Hepatocyte (in vitro differentiated cells): ENCODE measurements around the gene TAX1BP1.

Source experiments
- EZH2 ChIP-seq: fragments of 200-600 bp; sonication (generic); IDR thresholded peaks from 2 replicates; pipeline ENCODE4 v1.6.1; 2016; ENCODE audit warnings: antibody characterized with exemption, mild to moderate bottlenecking, borderline replicate concordance
- EZH2phosphoT487 ChIP-seq: fragments of 200-600 bp; sonication (generic); IDR thresholded peaks from one replicate; pipeline ENCODE4 v1.6.1; 2018; ENCODE audit warnings: antibody characterized with exemption, mild to moderate bottlenecking, low read depth, moderate library complexity; ENCODE audit not compliant: unreplicated experiment, severe bottlenecking
- TF ChIP-seq, protein P1 (sequence below): fragments of 200-600 bp; sonication (generic); IDR thresholded peaks from 2 replicates; pipeline ENCODE4 v1.5.1; 2016; ENCODE audit warnings: antibody characterized with exemption, mild to moderate bottlenecking; ENCODE audit not compliant: poor library complexity

DNA sequence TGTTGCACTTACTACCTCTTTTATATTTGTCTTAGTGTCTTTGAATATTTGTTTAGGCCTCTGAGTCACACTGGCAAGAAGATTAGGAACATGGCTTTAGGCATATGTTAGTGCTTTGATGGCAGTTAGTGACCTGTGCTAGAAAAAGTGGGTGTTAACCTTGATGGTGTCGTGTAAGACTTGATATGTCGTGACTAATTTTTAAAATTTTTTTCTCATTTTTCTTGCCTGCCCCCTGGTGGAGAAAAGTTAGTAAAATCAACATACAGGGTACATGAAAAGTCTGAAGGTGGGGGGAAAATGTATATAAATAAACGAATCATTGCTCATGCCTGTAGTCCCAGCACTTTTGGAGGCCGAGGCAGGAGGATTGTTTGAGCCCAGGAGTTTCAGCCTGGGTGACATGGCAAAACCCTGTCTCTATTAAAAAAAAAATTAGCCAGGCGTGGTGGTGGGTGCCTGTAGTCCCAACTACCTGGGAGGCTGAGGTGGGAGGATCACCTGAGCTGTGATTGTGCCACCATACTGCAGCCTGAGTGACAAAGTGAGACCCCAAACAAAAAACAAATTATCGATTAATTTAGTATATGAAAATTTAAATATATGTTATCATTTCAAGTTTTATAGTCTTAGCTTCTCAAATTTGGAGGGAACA is 44.6 kb downstream of the TAX1BP1 start:
- TF ChIP-seq, protein P1, sequence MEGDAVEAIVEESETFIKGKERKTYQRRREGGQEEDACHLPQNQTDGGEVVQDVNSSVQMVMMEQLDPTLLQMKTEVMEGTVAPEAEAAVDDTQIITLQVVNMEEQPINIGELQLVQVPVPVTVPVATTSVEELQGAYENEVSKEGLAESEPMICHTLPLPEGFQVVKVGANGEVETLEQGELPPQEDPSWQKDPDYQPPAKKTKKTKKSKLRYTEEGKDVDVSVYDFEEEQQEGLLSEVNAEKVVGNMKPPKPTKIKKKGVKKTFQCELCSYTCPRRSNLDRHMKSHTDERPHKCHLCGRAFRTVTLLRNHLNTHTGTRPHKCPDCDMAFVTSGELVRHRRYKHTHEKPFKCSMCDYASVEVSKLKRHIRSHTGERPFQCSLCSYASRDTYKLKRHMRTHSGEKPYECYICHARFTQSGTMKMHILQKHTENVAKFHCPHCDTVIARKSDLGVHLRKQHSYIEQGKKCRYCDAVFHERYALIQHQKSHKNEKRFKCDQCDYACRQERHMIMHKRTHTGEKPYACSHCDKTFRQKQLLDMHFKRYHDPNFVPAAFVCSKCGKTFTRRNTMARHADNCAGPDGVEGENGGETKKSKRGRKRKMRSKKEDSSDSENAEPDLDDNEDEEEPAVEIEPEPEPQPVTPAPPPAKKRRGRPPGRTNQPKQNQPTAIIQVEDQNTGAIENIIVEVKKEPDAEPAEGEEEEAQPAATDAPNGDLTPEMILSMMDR: peak; percentile 59
- TF ChIP-seq EZH2 (no peak), EZH2phosphoT487 (no peak)
